ENCODE data around the gene SLC11A2. TPM values are rescaled to one million over a fixed set of nuclear protein-coding genes. Genes with fewer than 3 reads are reported as not detected.

Gene SLC11A2
- total and polyA plus RNA-seq, 2 of the 13 experiments (the other 11 are each of a cell fraction or from before 2014, with no cell fraction given): 71.7 to 77.0 TPM

DNA sequence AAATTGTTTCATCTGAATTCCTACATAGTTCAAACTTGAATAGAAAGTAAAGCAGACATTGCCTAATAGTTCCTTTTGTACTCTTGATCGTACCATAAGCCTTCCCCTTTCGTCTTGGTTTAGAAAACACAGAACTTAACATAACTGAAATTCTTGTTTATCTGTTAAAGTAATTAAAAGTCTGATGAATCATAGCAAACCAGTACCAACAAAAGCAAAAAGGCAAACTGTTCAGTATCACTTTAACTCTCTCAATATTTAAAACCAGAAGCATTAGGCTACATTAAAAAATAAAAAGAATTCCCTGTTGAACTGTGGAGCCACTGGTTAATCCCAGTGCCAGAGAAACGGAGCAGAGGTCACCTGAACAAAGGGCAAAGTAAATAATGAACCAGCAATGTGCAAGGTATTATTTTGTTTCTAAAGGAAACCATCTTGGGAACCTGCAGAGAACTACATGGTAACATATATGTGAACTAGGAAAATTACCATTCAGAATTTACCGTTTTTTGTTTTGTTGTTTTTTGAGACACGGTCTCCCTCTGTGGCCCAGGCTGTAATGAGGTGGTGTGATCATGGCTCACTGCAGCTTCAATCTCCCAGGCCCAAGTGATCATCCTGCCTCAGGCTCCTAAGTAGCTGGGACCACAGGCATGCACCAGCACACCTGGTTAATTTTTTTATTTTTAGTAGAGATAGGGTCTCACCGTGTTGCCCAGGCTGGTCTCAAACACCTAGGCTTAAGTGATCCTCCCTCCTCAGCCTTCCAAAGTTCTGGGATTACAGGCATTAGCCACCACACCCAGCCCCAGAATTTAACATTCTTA lies 91.0 kb downstream of the SLC11A2 start (continued):
- TF ChIP-seq, protein P1, sequence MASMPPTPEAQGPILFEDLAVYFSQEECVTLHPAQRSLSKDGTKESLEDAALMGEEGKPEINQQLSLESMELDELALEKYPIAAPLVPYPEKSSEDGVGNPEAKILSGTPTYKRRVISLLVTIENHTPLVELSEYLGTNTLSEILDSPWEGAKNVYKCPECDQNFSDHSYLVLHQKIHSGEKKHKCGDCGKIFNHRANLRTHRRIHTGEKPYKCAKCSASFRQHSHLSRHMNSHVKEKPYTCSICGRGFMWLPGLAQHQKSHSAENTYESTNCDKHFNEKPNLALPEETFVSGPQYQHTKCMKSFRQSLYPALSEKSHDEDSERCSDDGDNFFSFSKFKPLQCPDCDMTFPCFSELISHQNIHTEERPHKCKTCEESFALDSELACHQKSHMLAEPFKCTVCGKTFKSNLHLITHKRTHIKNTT (CRISPR knock-in tag; IDR thresholded peaks at IDR 0.05): no peak
- TF ChIP-seq KLF15 (CRISPR knock-in tag; IDR thresholded peaks at IDR 0.05; ENCODE audit: borderline replicate concordance) (no peak), SPEN (CRISPR knock-in tag; IDR thresholded peaks at IDR 0.05; ENCODE audit: low read depth) (no peak), ZNF317 (CRISPR knock-in tag; IDR thresholded peaks at IDR 0.05) (no peak), ZNF350 (CRISPR knock-in tag; IDR thresholded peaks at IDR 0.05; ENCODE audit: borderline replicate concordance, low read depth) (no peak), RCOR2 (CRISPR knock-in tag; IDR thresholded peaks at IDR 0.05) (no peak), PPARG (CRISPR knock-in tag; conservative IDR thresholded peaks at IDR 0.05) (peak; percentile 98), SMAD9 (CRISPR knock-in tag; IDR thresholded peaks at IDR 0.05) (no peak), PHF20 (CRISPR knock-in tag; IDR thresholded peaks at IDR 0.05) (no peak), GATAD2A (CRISPR knock-in tag; IDR thresholded peaks at IDR 0.05) (peak; percentile 57; the same call in 1 of the 2 replicates), NCOA1 (CRISPR knock-in tag; IDR thresholded peaks at IDR 0.05) (no peak), POLR2G (IDR thresholded peaks at IDR 0.05; ENCODE audit: low read depth, low read length) (no peak), GFI1 (CRISPR knock-in tag; IDR thresholded peaks at IDR 0.05; ENCODE audit: borderline replicate concordance) (no peak), HNF4A (CRISPR knock-in tag; IDR thresholded peaks at IDR 0.05) (peak; percentile 75), ARID2 (CRISPR knock-in tag; IDR thresholded peaks at IDR 0.05; ENCODE audit: borderline replicate concordance) (no peak), CEBPB (IDR thresholded peaks at IDR 0.05; ENCODE audit: borderline replicate concordance, low read depth, low read length) (peak; percentile 45; the same call in 1 of the 2 replicates), NCOR1 (IDR thresholded peaks at IDR 0.05; ENCODE audit: borderline replicate concordance, low read length) (peak; percentile 78), MAZ (IDR thresholded peaks at IDR 0.05; ENCODE audit: borderline replicate concordance, low read depth, low read length) (no peak), MAZ (CRISPR knock-in tag; IDR thresholded peaks at IDR 0.05; ENCODE audit: low read depth) (no peak), MIXL1 (CRISPR knock-in tag; IDR thresholded peaks at IDR 0.05) (no peak), NR2F1 (CRISPR knock-in tag; IDR thresholded peaks at IDR 0.05) (peak; percentile 42 to 51; a peak in 2 of 4 replicates), SOX6 (IDR thresholded peaks at IDR 0.05) (no peak), SOX6 (CRISPR knock-in tag; IDR thresholded peaks at IDR 0.05) (peak; percentile 89)
- TF ChIP-seq, protein P2, sequence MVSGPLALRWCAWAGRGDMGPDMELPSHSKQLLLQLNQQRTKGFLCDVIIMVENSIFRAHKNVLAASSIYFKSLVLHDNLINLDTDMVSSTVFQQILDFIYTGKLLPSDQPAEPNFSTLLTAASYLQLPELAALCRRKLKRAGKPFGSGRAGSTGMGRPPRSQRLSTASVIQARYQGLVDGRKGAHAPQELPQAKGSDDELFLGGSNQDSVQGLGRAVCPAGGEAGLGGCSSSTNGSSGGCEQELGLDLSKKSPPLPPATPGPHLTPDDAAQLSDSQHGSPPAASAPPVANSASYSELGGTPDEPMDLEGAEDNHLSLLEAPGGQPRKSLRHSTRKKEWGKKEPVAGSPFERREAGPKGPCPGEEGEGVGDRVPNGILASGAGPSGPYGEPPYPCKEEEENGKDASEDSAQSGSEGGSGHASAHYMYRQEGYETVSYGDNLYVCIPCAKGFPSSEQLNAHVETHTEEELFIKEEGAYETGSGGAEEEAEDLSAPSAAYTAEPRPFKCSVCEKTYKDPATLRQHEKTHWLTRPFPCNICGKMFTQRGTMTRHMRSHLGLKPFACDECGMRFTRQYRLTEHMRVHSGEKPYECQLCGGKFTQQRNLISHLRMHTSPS (CRISPR knock-in tag; IDR thresholded peaks at IDR 0.05; ENCODE audit: low read depth): no peak
- TF ChIP-seq, protein P3, sequence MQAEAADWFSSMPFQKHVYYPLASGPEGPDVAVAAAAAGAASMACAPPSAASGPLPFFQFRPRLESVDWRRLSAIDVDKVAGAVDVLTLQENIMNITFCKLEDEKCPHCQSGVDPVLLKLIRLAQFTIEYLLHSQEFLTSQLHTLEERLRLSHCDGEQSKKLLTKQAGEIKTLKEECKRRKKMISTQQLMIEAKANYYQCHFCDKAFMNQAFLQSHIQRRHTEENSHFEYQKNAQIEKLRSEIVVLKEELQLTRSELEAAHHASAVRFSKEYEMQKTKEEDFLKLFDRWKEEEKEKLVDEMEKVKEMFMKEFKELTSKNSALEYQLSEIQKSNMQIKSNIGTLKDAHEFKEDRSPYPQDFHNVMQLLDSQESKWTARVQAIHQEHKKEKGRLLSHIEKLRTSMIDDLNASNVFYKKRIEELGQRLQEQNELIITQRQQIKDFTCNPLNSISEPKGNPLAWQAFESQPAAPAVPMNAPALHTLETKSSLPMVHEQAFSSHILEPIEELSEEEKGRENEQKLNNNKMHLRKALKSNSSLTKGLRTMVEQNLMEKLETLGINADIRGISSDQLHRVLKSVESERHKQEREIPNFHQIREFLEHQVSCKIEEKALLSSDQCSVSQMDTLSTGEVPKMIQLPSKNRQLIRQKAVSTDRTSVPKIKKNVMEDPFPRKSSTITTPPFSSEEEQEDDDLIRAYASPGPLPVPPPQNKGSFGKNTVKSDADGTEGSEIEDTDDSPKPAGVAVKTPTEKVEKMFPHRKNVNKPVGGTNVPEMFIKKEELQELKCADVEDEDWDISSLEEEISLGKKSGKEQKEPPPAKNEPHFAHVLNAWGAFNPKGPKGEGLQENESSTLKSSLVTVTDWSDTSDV (CRISPR knock-in tag; IDR thresholded peaks at IDR 0.05): no peak

Measured in HepG2 (cell line).